Thymus (tissue), 11 donors: ENCODE results near the gene DUSP9. TPM values are rescaled to one million over a fixed set of nuclear protein-coding genes. Genes with fewer than 3 reads are reported as not detected.

Source experiments
- DNase-seq, 9 donors: peaks; one replicate each; pipeline ENCODE4 v3.0.0-alpha.2; 2013; ENCODE audit warnings: low spot score in 9 of 9, low read depth in 6 of 9, missing footprints in 1 of 9
- H3K27ac ChIP-seq, 2 donors: one replicate each; pipeline ENCODE4 v1.5.1; 2013; ENCODE audit warnings: control low read depth in 1 of 2, low read depth in 1 of 2, low read length in 1 of 2, mild to moderate bottlenecking in 1 of 2, moderate library complexity in 1 of 2
- H3K27me3 ChIP-seq, 2 donors: one replicate each; pipeline ENCODE4 v1.5.1; 2013; ENCODE audit warnings: low read length in 1 of 2; ENCODE audit not compliant: control insufficient read depth in 2 of 2, insufficient read depth in 1 of 2
- H3K36me3 ChIP-seq, 2 donors: one replicate each; pipeline ENCODE4 v1.5.1; 2013; ENCODE audit warnings: low read length in 1 of 2, mild to moderate bottlenecking in 1 of 2, moderate library complexity in 1 of 2; ENCODE audit not compliant: control insufficient read depth in 2 of 2, insufficient read depth in 2 of 2
- H3K4me1 ChIP-seq, 2 donors: one replicate each; pipeline ENCODE4 v1.5.1; 2013; ENCODE audit warnings: low read length in 2 of 2; ENCODE audit not compliant: control insufficient read depth in 2 of 2, insufficient read depth in 2 of 2
- H3K4me3 ChIP-seq, 2 donors: one replicate each; pipeline ENCODE4 v1.5.1; 2013; ENCODE audit warnings: low read length in 2 of 2, control low read depth in 1 of 2, mild to moderate bottlenecking in 1 of 2
- H3K9me3 ChIP-seq, 2 donors: one replicate each; pipeline ENCODE4 v1.5.1; 2013; ENCODE audit warnings: low read length in 1 of 2, mild to moderate bottlenecking in 1 of 2; ENCODE audit not compliant: control insufficient read depth in 2 of 2, insufficient read depth in 1 of 2
- WGBS: extraction: QIAGEN DNeasy Blood & Tissue Kit; methylation state at CpG from one replicate; pipeline ENCODE4 v1.1.7; 2013; 5-methylcytosine and 5-hydroxymethylcytosine counted together
- polyA plus RNA-seq: library from polyadenylated mRNA; stranded (reverse); fragments of 200-250 nt; gene quantifications from one replicate; pipeline ENCODE4 v1.2.3, GENCODE V29; 2013
- total RNA-seq: library from RNA; stranded (reverse); fragments of 120-200 nt; gene quantifications from one replicate; pipeline ENCODE4 v1.2.4, GENCODE V29; 2013
- donor health status: healthy.

Gene DUSP9
- total and polyA plus RNA-seq, 2 donors, result 0.07 to 1.7 TPM

- Histone ChIP-seq H3K27ac (no peak overlapping the region), H3K4me3 (no peak overlapping the region), H3K36me3 (no peaks in the 10 kb centered on the region), H3K4me1 (no peaks in the 10 kb centered on the region), H3K9me3 (no peaks in the 10 kb centered on the region), H3K27me3 (peaks cover 0 to 12% of the 10 kb centered on the region in 2 donors)
- WGBS, result 92% methylated on average over 16 of the region's 16 CpGs
- no peak for DNase-seq
Observed at GRCh38 chrX:153626025-153626633, 20.9 kb upstream of the DUSP9 start.

GRCh38 chrX:153626863-153627674 is 19.9 kb upstream of the DUSP9 start:
- peaks cover 0 to 10% of the 10 kb centered on the region in 2 donors for H3K27me3 ChIP-seq
- H3K27ac ChIP-seq, result no peak overlapping the region
- H3K4me3 ChIP-seq, result no peak overlapping the region
- H3K9me3 ChIP-seq, result peaks cover 0 to 3% of the 10 kb centered on the region in 2 donors
- H3K4me1 ChIP-seq, result no peaks in the 10 kb centered on the region
- WGBS, result 94% methylated on average over 35 of the region's 35 CpGs
- H3K36me3 ChIP-seq, result no peaks in the 10 kb centered on the region
- DNase-seq, result no peak

DNA sequence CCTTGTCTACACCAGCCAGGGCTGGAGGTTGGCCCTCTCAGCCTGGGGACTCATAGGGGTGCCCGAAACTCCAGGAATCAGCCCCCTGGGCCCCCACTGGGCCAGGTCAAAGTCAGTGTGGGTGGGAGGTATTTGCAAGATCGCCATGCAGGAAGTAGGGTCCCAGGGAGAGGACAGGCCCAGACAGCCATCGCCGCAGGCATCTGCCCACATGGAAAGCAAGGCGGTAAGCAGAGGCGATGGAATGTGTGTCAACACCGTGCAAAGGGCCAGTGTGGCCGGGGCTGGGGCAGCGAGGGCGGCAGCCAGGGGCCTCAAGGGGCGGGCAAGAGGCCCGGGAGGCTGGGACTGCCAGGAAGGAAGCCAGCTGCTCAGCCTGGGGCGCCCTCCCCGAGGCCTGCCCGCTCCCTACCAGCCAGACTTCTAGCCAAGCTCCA is 19.3 kb upstream of the DUSP9 start:
- no peaks in the 10 kb centered on the region for H3K36me3 ChIP-seq
- H3K27me3 ChIP-seq, result peaks cover 0 to 7% of the 10 kb centered on the region in 2 donors
- no peaks in the 10 kb centered on the region for H3K4me1 ChIP-seq
- no peak overlapping the region for H3K27ac ChIP-seq
- no peak for DNase-seq
- 66% methylated on average over 15 of the region's 15 CpGs for WGBS
- H3K4me3 ChIP-seq, result no peak overlapping the region
- H3K9me3 ChIP-seq, result peaks cover 0 to 3% of the 10 kb centered on the region in 2 donors

DNA sequence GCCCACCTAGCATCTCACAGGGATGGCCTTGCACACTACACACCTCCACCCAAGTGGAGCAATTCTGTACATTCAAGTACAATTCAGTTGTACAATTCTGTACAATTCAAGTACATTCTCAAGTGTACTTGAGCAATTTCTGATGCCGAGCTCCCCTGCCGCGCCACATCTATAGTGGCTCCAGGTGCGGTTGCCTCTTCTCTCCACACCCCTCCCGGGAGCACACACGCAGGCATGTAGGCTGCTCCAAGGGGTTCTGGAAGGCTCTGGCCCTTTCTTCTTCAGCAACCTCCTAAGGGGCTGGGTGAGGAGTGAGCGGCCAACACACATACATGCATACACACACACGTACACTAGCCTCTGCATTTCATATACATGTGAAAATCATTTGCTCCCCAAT is 18.9 kb upstream of the DUSP9 start:
- no peaks in the 10 kb centered on the region for H3K4me1 ChIP-seq
- H3K4me3 ChIP-seq, result no peak overlapping the region
- no peaks in the 10 kb centered on the region for H3K36me3 ChIP-seq
- 93% methylated on average over 8 of the region's 8 CpGs for WGBS
- H3K27me3 ChIP-seq, result peaks cover 0 to 5% of the 10 kb centered on the region in 2 donors
- no peak for DNase-seq
- H3K27ac ChIP-seq, result no peak overlapping the region
- H3K9me3 ChIP-seq, result peaks cover 0 to 3% of the 10 kb centered on the region in 2 donors

GRCh38 chrX:153628665-153629064 is 18.3 kb upstream of the DUSP9 start:
- no peak for DNase-seq
- WGBS, result 94% methylated on average over 12 of the region's 12 CpGs
- H3K36me3 ChIP-seq, result no peaks in the 10 kb centered on the region
- H3K4me1 ChIP-seq, result no peaks in the 10 kb centered on the region
- H3K27me3 ChIP-seq, result peaks cover 0 to 2% of the 10 kb centered on the region in 2 donors
- no peak overlapping the region for H3K4me3 ChIP-seq
- peaks cover 0 to 3% of the 10 kb centered on the region in 2 donors for H3K9me3 ChIP-seq
- H3K27ac ChIP-seq, result no peak overlapping the region

GRCh38 chrX:153631346-153631745 is 15.7 kb upstream of the DUSP9 start:
- Histone ChIP-seq H3K36me3 (no peaks in the 10 kb centered on the region), H3K27ac (no peak overlapping the region), H3K4me3 (no peak overlapping the region), H3K27me3 (peaks cover 0 to 2% of the 10 kb centered on the region in 2 donors), H3K9me3 (peaks cover 0 to 3% of the 10 kb centered on the region in 2 donors), H3K4me1 (no peaks in the 10 kb centered on the region)
- 96% methylated on average over 2 of the region's 2 CpGs for WGBS
- DNase-seq, result no peak

DNA sequence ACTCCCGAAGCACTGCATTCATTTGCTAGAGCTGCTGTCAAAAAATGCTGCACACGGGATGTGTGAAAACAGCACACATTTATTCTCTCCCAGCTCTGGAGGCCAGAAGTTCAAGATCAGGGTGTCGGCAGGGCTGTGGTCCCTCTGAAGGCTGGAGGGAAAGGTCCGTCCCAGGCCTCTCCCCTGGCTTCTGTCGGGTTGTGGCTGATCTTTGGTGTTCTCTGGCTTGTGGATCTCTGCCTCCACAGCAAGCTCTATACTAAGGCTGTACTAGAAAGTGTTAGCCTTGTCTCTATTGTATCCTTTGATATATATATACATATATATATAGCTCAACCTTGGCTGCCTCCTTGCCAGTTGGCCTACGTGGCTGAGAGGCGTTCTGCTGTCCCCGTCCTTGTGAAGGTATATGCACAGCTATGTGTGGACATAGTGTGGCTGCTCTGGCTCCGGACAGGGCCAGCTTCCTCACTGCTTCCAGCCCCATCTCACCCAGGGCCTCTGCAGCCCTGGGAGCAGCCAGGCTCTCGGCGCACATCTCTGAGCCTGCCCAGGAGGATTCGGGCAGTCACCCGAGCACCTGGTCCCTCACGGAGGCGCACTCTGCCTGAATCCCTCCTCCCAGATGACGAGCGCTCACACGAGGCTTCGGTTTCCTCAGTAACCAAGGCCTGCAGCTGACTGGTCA is 15.0 kb upstream of the DUSP9 start:
- H3K36me3 ChIP-seq, result no peaks in the 10 kb centered on the region
- peaks cover 0 to 3% of the 10 kb centered on the region in 2 donors for H3K9me3 ChIP-seq
- peaks cover 0 to 2% of the 10 kb centered on the region in 2 donors for H3K27me3 ChIP-seq
- WGBS, result 97% methylated on average over 19 of the region's 19 CpGs
- DNase-seq, result no peak
- no peaks in the 10 kb centered on the region for H3K4me1 ChIP-seq
- H3K27ac ChIP-seq, result no peak overlapping the region
- no peak overlapping the region for H3K4me3 ChIP-seq

DNA sequence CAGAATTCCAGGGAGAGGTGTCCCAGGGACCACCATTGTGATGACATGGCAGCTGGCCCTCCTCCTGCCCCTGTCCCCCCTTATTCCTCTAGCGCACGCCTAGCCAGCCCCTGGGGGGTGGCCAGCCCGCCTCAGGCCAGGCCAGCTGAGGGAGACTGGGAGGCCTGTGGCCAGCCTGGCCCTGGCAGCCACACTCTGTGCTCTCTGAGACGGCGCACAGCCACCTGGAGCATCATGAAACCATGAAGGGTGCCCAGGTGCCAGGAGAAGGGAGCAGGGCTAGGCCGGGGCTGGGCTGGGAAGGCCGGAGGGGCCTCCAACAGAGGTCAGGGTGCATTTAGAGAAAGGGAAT is 14.4 kb upstream of the DUSP9 start:
- Histone ChIP-seq H3K4me1 (peaks cover 0 to 5% of the 10 kb centered on the region in 2 donors), H3K27ac (no peak overlapping the region), H3K27me3 (peaks cover 0 to 2% of the 10 kb centered on the region in 2 donors), H3K36me3 (no peaks in the 10 kb centered on the region), H3K9me3 (peaks cover 0 to 3% of the 10 kb centered on the region in 2 donors), H3K4me3 (no peak overlapping the region)
- DNase-seq, result no peak
- 81% methylated on average over 7 of the region's 7 CpGs for WGBS

DNA sequence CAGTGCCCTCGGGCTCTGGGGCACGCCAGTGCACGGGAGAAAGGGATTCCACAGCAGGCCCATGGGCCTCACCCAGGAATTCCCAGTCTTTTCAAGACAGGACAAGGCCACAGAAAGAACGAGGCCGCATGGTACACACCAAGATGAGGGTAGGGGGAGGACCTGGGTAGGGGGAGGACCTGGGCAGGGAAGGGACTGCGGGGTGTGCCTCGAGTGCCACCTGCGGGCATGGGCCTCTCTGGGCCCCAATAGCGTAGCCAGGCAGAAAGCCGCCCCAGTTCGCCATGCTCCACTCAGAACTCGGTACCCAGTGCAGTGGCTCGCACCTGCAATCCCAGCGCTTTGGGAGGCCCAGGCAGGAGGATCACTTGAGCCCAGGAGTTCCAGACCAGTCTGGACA is 14.0 kb upstream of the DUSP9 start:
- 95% methylated on average over 14 of the region's 14 CpGs for WGBS
- H3K36me3 ChIP-seq, result no peaks in the 10 kb centered on the region
- peaks cover 0 to 2% of the 10 kb centered on the region in 2 donors for H3K27me3 ChIP-seq
- no peak for DNase-seq
- H3K4me1 ChIP-seq, result peaks cover 0 to 9% of the 10 kb centered on the region in 2 donors
- H3K4me3 ChIP-seq, result no peak overlapping the region
- no peak overlapping the region for H3K27ac ChIP-seq
- peaks cover 0 to 3% of the 10 kb centered on the region in 2 donors for H3K9me3 ChIP-seq
